ENCODE measurements around the gene MAPK1IP1L.

Gene MAPK1IP1L

GRCh38 chr14:55045087-55045486 lies 6.4 kb upstream of the MAPK1IP1L start:
- no peak for DNase-seq (ENCODE audit: low read depth)
- no peak overlapping the region for H3K4me3 ChIP-seq (ENCODE audit: low read depth, low read length)
- no peak for TF ChIP-seq CTCF (IDR thresholded peaks at IDR 0.05; ENCODE audit: low read depth, low read length, missing control alignments)

- DNase-seq (ENCODE audit: low read depth): no peak
- TF ChIP-seq CTCF (IDR thresholded peaks at IDR 0.05; ENCODE audit: low read depth, low read length, missing control alignments): no peak
- H3K4me3 ChIP-seq (ENCODE audit: low read depth, low read length): no peak overlapping the region
Observed at GRCh38 chr14:55047301-55048053, 4.0 kb upstream of the MAPK1IP1L start.

- no peak overlapping the region for H3K4me3 ChIP-seq (ENCODE audit: low read depth, low read length)
- no peak for TF ChIP-seq CTCF (IDR thresholded peaks at IDR 0.05; ENCODE audit: low read depth, low read length, missing control alignments)
- no peak for DNase-seq (ENCODE audit: low read depth)
Observed at GRCh38 chr14:55048900-55049436, 2.5 kb upstream of the MAPK1IP1L start.

- H3K4me3 ChIP-seq (ENCODE audit: low read depth, low read length): peak overlapping the region; percentile 99
- no peak for TF ChIP-seq CTCF (IDR thresholded peaks at IDR 0.05; ENCODE audit: low read depth, low read length, missing control alignments)
- DNase-seq (ENCODE audit: low read depth): no peak
Observed at GRCh38 chr14:55051165-55051422, 353 bp upstream of the MAPK1IP1L start.

- no peak for TF ChIP-seq CTCF (IDR thresholded peaks at IDR 0.05; ENCODE audit: low read depth, low read length, missing control alignments)
- H3K4me3 ChIP-seq (ENCODE audit: low read depth, low read length): peak overlapping the region; percentile 99
- DNase-seq (ENCODE audit: low read depth): no peak
Observed at GRCh38 chr14:55052269-55052930, 953 bp downstream of the MAPK1IP1L start.

GRCh38 chr14:55053018-55053417 lies 1.6 kb downstream of the MAPK1IP1L start:
- peak overlapping the region; percentile 99 for H3K4me3 ChIP-seq (ENCODE audit: low read depth, low read length)
- DNase-seq (ENCODE audit: low read depth): no peak
- TF ChIP-seq CTCF (IDR thresholded peaks at IDR 0.05; ENCODE audit: low read depth, low read length, missing control alignments): no peak
